HL-60/S4 treated with phorbol 12-myristate 13-acetate at 8.2 ng/mL for 4 days and 3 days (cell line): ENCODE results near the gene RAB42.
"Not testable (repeated sequence)": the region's sequence is repeated elsewhere in the genome, so short reads cannot be mapped to it uniquely, and the experiment has no call there.

Experiments used
- in situ Hi-C: fragments of 300-500 bp; cut with MboI; formaldehyde crosslinking; loops from 2 replicates; pipeline ENCODE4 v1.15.0; 2022; ENCODE audit warnings: low sequenced_read_pairs

RAB42 gene

GRCh38 chr1:28582248-28582615 lies 9.8 kb upstream of the RAB42 start:
- in situ Hi-C loops = no loop called here

- in situ Hi-C loops = not testable (repeated sequence)
Measured at GRCh38 chr1:28586585-28587391, 5.3 kb upstream of the RAB42 start.

- in situ Hi-C loops = no loop called here
Measured at GRCh38 chr1:28592321-28593071, 431 bp downstream of the RAB42 start.

- in situ Hi-C loops = not testable (repeated sequence)
Measured at GRCh38 chr1:28593988-28594356, 1.9 kb downstream of the RAB42 start.

GRCh38 chr1:28594686-28595411 lies 2.8 kb downstream of the RAB42 start:
- in situ Hi-C loops = not testable (repeated sequence)

GRCh38 chr1:28595412-28596191 lies 3.5 kb downstream of the RAB42 start:
- in situ Hi-C loops = no loop called here

GRCh38 chr1:28596276-28596675 lies 4.2 kb downstream of the RAB42 start:
- in situ Hi-C loops = not testable (repeated sequence)

GRCh38 chr1:28601696-28602095 lies 9.6 kb downstream of the RAB42 start:
- in situ Hi-C loops = loop anchor here (25.0 kb wide), 1 partner anchor 214 kb away; no protein-coding TSS in a partner anchor

- in situ Hi-C loops = loop anchor here (25.0 kb wide), 1 partner anchor 215 kb away; no protein-coding TSS in a partner anchor
Measured at GRCh38 chr1:28602536-28603439, 10.7 kb downstream of the RAB42 start.

- in situ Hi-C loops = loop anchor here (25.0 kb wide), 1 partner anchor 217 kb away; no protein-coding TSS in a partner anchor
Measured at GRCh38 chr1:28604411-28604810, 12.3 kb downstream of the RAB42 start.

GRCh38 chr1:28604962-28605361 lies 12.9 kb downstream of the RAB42 start:
- in situ Hi-C loops = loop anchor here (25.0 kb wide), 1 partner anchor 218 kb away; no protein-coding TSS in a partner anchor

- in situ Hi-C loops = loop anchor here (25.0 kb wide), 1 partner anchor 219 kb away; no protein-coding TSS in a partner anchor
Measured at GRCh38 chr1:28606771-28607170, 14.7 kb downstream of the RAB42 start.

- in situ Hi-C loops = loop anchor here (25.0 kb wide), 1 partner anchor 226 kb away; no protein-coding TSS in a partner anchor
Measured at GRCh38 chr1:28613175-28613574, 21.1 kb downstream of the RAB42 start.

GRCh38 chr1:28631713-28632112 lies 39.6 kb downstream of the RAB42 start:
- in situ Hi-C loops = no loop called here

GRCh38 chr1:28632560-28632959 lies 40.5 kb downstream of the RAB42 start:
- in situ Hi-C loops = no loop called here

GRCh38 chr1:28640766-28641165 lies 48.7 kb downstream of the RAB42 start:
- in situ Hi-C loops = no loop called here

- in situ Hi-C loops = no loop called here
Measured at GRCh38 chr1:28642056-28642846, 50.2 kb downstream of the RAB42 start.

- in situ Hi-C loops = no loop called here
Measured at GRCh38 chr1:28642847-28643635, 51.0 kb downstream of the RAB42 start, which contains the start of gene TAF12. Gene TAF12 (minus strand): TSS chr1:28643067. CDS start chr1:28622081, 20,986 bp downstream.
